ENCODE results near the gene PLB1. TPM values are rescaled to one million over a fixed set of nuclear protein-coding genes. Genes with fewer than 3 reads are reported as not detected.

Gene PLB1
- total and polyA plus RNA-seq, 2 donors (not counting 1 experiment from before 2014, with no cell fraction given): 0.25 to 0.51 TPM

DNA sequence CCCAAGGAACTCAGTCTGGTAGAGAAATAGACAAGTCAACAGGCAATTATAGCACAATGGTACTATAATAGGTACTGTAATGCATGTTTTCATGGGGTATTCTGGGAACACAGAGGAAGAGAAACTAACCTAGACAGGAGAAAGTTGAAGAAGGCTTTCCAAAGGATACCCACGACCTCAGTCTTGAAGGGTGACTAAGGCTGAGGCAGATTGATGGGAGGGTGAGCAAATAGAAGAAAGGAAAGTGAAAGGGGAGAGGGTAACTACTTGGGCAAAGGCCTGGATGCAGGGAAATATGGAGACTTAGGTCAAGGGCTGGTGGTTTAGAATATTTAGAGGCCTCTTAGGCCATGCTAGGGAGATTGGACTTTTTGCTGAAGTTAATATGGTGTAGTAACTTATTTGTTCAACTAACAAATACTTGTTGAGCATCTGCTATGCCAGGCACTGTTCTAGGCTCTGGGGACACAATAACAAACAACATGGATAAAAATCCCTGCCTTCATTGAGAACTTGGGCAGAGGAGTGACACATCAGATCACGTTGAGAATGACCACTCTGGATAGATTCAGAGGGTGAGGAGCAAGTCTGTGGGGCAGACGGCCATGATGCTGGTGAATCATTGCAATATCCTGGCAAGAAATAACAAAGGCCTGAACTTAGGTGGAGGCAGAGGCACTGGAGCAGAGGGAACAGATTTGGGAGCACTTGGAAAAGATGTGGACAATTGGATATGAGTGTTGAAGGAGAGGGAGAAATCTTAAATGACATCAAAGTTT lies 56.4 kb downstream of the PLB1 start:
- Histone ChIP-seq H4K20me1 (ENCODE audit: control insufficient read depth, insufficient read depth, low read length, poor library complexity, severe bottlenecking) (no peaks in the 10 kb centered on the region), H3K9me3 (ENCODE audit: control extremely low read depth in 1 of 3, control insufficient read depth in 2 of 3, insufficient read depth in 1 of 3, low read length in 2 of 3) (no peaks in the 10 kb centered on the region), H3K27ac (ENCODE audit: low read length in 2 of 2) (no peak overlapping the region), H3K79me2 (ENCODE audit: control insufficient read depth, insufficient read depth, low read length) (no peaks in the 10 kb centered on the region), H3K4me2 (replicated peaks; ENCODE audit: low read depth, low read length, poor library complexity, severe bottlenecking) (no peak overlapping the region), H2AFZ (ENCODE audit: insufficient read depth, low read depth, low read length, poor library complexity, severe bottlenecking) (no peak overlapping the region), H3K4me3 (ENCODE audit: control extremely low read depth in 1 of 5, extremely low read depth in 1 of 5, insufficient read depth in 1 of 5, low read depth in 2 of 5, low read length in 4 of 5) (no peak overlapping the region), H3K27me3 (replicated peaks in 1 of 4; ENCODE audit: control extremely low read depth in 1 of 4, control insufficient read depth in 3 of 4, insufficient read depth in 4 of 4, low read length in 3 of 4) (no peaks in the 10 kb centered on the region), H3K9ac (ENCODE audit: low read length) (no peak overlapping the region), H3K36me3 (replicated peaks in 1 of 2; ENCODE audit: control extremely low read depth in 1 of 2, control insufficient read depth in 1 of 2, extremely low read depth in 1 of 2, insufficient read depth in 2 of 2, low read length in 1 of 2) (no peaks in the 10 kb centered on the region), H3K4me1 (ENCODE audit: control insufficient read depth in 2 of 2, insufficient read depth in 2 of 2, low read length in 2 of 2) (no peaks in the 10 kb centered on the region)
- 88% methylated on average over 3 of the region's 3 CpGs for WGBS (ENCODE audit: insufficient coverage)
- ATAC-seq (ENCODE audit: low read depth): no peak
- DNase-seq: no peak
- TF ChIP-seq EZH2 (IDR thresholded peaks at IDR 0.05; ENCODE audit: borderline replicate concordance, insufficient read depth, low read depth, low read length, poor library complexity, severe bottlenecking) (no peak), CTCF (IDR thresholded peaks at IDR 0.05) (no peak)
- H3K9me3 Mint-ChIP-seq (ENCODE audit: insufficient read depth): no peaks in the 10 kb centered on the region
- no peak overlapping the region for H3K27ac Mint-ChIP-seq
- ChIA-PET POLR2A (no interaction called here), CTCF (no interaction called here)
- H3K4me3 Mint-ChIP-seq: no peak overlapping the region
- H3K27me3 Mint-ChIP-seq: no peaks in the 10 kb centered on the region
- intact Hi-C loops (cut with micrococcal nuclease): no loop called here
- H3K4me1 Mint-ChIP-seq: no peaks in the 10 kb centered on the region

DNA sequence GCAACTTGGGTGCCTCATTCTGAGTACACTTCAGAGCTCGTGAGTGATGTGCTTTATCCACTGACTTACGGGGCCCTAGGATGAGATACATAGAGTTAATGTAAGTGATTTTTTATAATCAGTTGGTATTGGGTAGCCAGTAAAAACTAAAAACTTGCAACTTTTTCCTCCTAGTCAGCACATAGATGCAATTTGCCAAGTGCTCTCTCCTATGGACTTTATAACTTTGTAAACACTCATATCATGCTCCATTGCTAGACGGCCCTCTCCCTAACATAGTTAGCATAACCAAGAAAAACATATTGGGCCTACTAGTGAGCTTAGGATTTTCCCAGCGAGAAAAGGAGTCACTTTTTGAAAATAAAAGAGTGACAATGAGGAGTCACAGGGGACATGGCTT lies 60.4 kb downstream of the PLB1 start:
- Histone ChIP-seq H3K9me3 (ENCODE audit: control extremely low read depth in 1 of 3, control insufficient read depth in 2 of 3, insufficient read depth in 1 of 3, low read length in 2 of 3) (no peaks in the 10 kb centered on the region), H3K27ac (ENCODE audit: low read length in 2 of 2) (no peak overlapping the region), H3K79me2 (ENCODE audit: control insufficient read depth, insufficient read depth, low read length) (no peaks in the 10 kb centered on the region), H3K4me1 (ENCODE audit: control insufficient read depth in 2 of 2, insufficient read depth in 2 of 2, low read length in 2 of 2) (no peaks in the 10 kb centered on the region), H3K4me2 (replicated peaks; ENCODE audit: low read depth, low read length, poor library complexity, severe bottlenecking) (no peak overlapping the region), H3K36me3 (replicated peaks in 1 of 2; ENCODE audit: control extremely low read depth in 1 of 2, control insufficient read depth in 1 of 2, extremely low read depth in 1 of 2, insufficient read depth in 2 of 2, low read length in 1 of 2) (no peaks in the 10 kb centered on the region), H3K9ac (ENCODE audit: low read length) (no peak overlapping the region), H3K4me3 (ENCODE audit: control extremely low read depth in 1 of 5, extremely low read depth in 1 of 5, insufficient read depth in 1 of 5, low read depth in 2 of 5, low read length in 4 of 5) (no peak overlapping the region), H3K27me3 (replicated peaks in 1 of 4; ENCODE audit: control extremely low read depth in 1 of 4, control insufficient read depth in 3 of 4, insufficient read depth in 4 of 4, low read length in 3 of 4) (no peaks in the 10 kb centered on the region), H2AFZ (ENCODE audit: insufficient read depth, low read depth, low read length, poor library complexity, severe bottlenecking) (no peak overlapping the region), H4K20me1 (ENCODE audit: control insufficient read depth, insufficient read depth, low read length, poor library complexity, severe bottlenecking) (no peaks in the 10 kb centered on the region)
- no peak for TF ChIP-seq CTCF (IDR thresholded peaks at IDR 0.05)
- no peak for TF ChIP-seq EZH2 (IDR thresholded peaks at IDR 0.05; ENCODE audit: borderline replicate concordance, insufficient read depth, low read depth, low read length, poor library complexity, severe bottlenecking)
- Mint-ChIP-seq H3K27me3 (peaks cover 3% of the 10 kb centered on the region), H3K4me3 (no peak overlapping the region), H3K9me3 (ENCODE audit: insufficient read depth) (no peaks in the 10 kb centered on the region), H3K27ac (no peak overlapping the region), H3K4me1 (no peaks in the 10 kb centered on the region)
- CTCF ChIA-PET: interaction anchor here (1.3 kb wide), 1 partner anchor 11 kb away, joined by 4 read pairs; no protein-coding TSS in a partner anchor
- POLR2A ChIA-PET: no interaction called here
- 100% methylated on average over 1 of the region's 4 CpGs for WGBS (ENCODE audit: insufficient coverage)
- DNase-seq (no peak), ATAC-seq (ENCODE audit: low read depth) (no peak)
- intact Hi-C loops (cut with micrococcal nuclease): no loop called here
